CD4-positive, alpha-beta T cell treated with Interleukin-4 for 4 hours (primary cell): Measurements from ENCODE around the gene OMA1.
"Not testable (repeated sequence)": the region's sequence is repeated elsewhere in the genome, so short reads cannot be mapped to it uniquely, and the experiment has no call there.

ENCODE experiments used
- DNase-seq: peaks from one replicate; pipeline ENCODE4 v3.0.0-alpha.2; 2020

OMA1 gene

GRCh38 chr1:58546520-58547308 is at the start of gene OMA1:
OMA1 (minus strand) TSS chr1:58546726; CDS start chr1:58539294, 7,432 bp downstream.
- DNase-seq, result peak; percentile 97

GRCh38 chr1:58594546-58594945 is 48.0 kb upstream of the OMA1 start:
- DNase-seq, result no peak

- no peak for DNase-seq
Measured at GRCh38 chr1:58592522-58593134, 46.1 kb upstream of the OMA1 start.

GRCh38 chr1:58591806-58592205 is 45.3 kb upstream of the OMA1 start:
- no peak for DNase-seq

GRCh38 chr1:58590019-58590418 is 43.5 kb upstream of the OMA1 start:
- DNase-seq, result no peak

- DNase-seq, result no peak
Measured at GRCh38 chr1:58588396-58588795, 41.9 kb upstream of the OMA1 start.

- no peak for DNase-seq
Measured at GRCh38 chr1:58587667-58588066, 41.1 kb upstream of the OMA1 start.

GRCh38 chr1:58586271-58586670 is 39.7 kb upstream of the OMA1 start:
- DNase-seq, result no peak

- no peak for DNase-seq
Measured at GRCh38 chr1:58585581-58586151, 39.1 kb upstream of the OMA1 start.

- no peak for DNase-seq
Measured at GRCh38 chr1:58585166-58585565, 38.6 kb upstream of the OMA1 start.

GRCh38 chr1:58584082-58584895 is 37.8 kb upstream of the OMA1 start:
- DNase-seq, result no peak

GRCh38 chr1:58583496-58583895 is 37.0 kb upstream of the OMA1 start:
- no peak for DNase-seq

GRCh38 chr1:58582143-58582542 is 35.6 kb upstream of the OMA1 start:
- not testable (repeated sequence) for DNase-seq

- no peak for DNase-seq
Measured at GRCh38 chr1:58581641-58582040, 35.1 kb upstream of the OMA1 start.

- DNase-seq, result no peak
Measured at GRCh38 chr1:58580186-58580585, 33.7 kb upstream of the OMA1 start.

GRCh38 chr1:58577654-58578030 is 31.1 kb upstream of the OMA1 start:
- no peak for DNase-seq

- no peak for DNase-seq
Measured at GRCh38 chr1:58576727-58577653, 30.5 kb upstream of the OMA1 start, which contains the start of gene TACSTD2. TACSTD2 (minus strand) TSS chr1:58577252; CDS start chr1:58577156, 96 bp downstream.

- DNase-seq, result no peak
Measured at GRCh38 chr1:58576325-58576726, 29.8 kb upstream of the OMA1 start.

- no peak for DNase-seq
Measured at GRCh38 chr1:58575551-58576324, 29.2 kb upstream of the OMA1 start.

- no peak for DNase-seq
Measured at GRCh38 chr1:58574816-58575215, 28.3 kb upstream of the OMA1 start.
